HTR-8/SVneo (cell line): Measurements from ENCODE around the gene ALG12.

Experiments used
- DNase-seq: peaks from one replicate; pipeline ENCODE4 v3.0.0; 2011; ENCODE audit warnings: low spot score, mixed read lengths; ENCODE audit not compliant: insufficient read length
- FAIRE-seq: peaks from 2 replicates; lab custom pipeline; 2011; peaks lifted over from hg19 to GRCh38; lab: Jason Lieb, UNC

Gene ALG12

DNA sequence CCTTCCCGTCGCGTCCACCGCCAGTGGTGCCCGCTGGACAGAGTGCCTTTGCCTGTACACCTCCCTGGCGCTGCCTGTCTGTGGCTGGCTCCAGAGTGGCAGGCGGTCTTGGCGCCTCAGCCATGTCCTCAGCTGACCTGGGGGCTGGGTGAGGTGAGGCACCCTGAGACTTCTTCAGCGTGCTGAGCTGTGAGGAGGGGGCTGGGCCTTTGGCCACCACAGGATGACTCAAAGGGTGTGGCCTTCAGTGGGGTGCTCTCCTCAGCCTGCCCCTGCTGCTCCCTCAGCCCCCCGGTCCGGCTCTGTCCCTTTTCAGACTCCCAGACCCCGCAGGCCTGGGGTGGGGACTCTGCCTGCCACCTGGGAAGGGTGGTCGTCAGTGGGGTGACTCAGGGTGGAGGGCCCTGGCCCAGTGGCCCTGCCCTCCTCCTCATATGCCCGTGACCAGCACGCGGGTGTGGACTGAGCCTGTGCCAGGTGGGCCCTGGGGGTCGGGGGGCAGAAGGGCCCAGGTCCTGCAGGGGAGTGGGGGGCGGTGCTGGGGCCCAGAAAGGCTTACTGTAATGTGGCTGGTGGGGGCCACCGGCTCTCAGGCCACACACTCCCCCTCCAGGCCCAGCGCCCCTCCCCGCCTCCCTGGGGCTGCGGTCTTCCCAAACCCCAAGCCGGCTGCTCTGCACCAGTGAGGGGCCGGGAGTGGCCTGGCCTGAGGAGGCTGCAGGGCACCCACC, 16.1 kb upstream of the ALG12 start:
- no peak for DNase-seq
- no peak for FAIRE-seq

DNA sequence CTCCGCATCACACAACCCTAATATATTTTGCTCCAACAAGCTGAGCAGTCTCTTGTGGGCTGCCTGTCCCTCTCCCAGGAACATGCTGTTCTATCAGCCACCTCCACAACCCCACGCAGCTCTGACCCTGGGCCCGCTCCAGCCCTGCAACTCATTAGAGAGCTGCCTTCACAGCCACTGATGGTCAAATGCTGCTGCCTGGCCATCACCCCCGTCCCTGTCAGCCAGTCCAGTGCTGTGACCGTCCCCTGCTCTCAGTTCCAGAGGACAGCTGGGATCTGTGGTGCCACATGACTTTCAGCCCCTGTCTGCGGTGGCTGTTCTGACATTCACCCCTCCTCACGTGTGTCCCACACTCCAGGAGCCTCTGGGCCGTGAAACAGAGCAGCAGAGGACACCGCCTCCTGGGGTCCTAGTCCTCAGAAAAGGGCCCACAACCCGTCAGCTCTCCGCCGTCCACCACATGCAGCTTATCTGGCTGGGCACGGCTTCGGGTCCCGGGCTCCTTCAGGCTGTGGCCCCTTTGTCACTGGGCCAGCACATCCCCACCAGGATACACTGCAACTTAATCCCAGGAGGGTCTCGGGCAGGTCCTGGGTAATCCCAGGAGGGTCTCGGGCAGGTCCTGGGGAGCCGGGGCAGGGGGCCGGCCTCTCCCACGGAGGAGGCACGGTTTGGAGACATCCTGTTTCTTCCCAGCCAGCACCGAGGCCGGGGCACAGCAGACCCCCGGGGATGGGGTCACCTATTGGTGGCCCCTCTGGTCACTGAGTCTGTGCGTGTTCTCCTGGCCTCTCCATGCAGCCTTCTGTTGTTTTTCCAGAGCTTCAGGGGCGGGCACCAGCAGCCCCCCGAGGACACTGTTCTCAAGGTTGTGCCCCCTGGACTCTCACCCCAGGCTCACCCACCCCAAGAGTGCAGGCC, 15.3 kb upstream of the ALG12 start:
- no peak for FAIRE-seq
- DNase-seq: no peak

DNA sequence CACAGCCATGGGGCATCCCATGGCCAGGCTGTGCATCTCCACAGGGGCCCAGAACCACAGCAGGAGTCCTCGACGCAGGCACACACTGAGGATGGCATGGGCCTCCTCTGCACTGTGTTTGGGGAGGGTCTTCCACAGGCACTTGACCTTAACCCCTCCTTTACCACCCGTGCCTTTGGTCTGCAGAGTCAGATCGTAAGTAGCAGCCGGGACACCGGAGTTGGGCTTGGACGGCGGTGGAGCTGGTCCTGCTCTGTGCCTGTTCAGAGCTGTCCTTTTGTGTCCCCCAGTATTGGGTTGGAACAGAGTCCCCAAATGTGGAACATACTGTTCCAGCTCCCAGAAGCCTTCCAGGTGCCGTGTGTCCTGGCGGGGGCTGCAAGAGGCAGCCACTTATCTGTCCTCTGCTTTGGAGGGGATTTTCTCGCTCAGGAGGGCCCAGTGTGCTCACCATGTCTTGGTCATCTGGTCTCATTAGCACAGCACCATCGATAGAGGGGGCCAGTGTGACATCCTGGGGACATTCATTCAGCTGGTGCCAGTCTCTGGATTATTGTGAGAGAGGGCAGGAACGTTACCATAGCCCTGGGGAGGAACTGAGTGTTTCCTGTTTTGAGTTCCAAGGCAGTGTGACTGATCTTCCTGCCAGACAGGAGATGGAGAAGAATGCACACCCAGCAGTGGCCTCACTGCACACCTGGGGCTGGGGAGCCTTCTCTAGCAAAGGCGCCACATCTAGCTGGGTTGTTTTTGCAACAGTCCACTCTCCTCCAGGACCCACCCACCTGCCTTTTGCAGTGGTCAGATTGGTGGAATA, 12.6 kb upstream of the ALG12 start:
- FAIRE-seq: peak; percentile 91
- peak; percentile 87 for DNase-seq

DNA sequence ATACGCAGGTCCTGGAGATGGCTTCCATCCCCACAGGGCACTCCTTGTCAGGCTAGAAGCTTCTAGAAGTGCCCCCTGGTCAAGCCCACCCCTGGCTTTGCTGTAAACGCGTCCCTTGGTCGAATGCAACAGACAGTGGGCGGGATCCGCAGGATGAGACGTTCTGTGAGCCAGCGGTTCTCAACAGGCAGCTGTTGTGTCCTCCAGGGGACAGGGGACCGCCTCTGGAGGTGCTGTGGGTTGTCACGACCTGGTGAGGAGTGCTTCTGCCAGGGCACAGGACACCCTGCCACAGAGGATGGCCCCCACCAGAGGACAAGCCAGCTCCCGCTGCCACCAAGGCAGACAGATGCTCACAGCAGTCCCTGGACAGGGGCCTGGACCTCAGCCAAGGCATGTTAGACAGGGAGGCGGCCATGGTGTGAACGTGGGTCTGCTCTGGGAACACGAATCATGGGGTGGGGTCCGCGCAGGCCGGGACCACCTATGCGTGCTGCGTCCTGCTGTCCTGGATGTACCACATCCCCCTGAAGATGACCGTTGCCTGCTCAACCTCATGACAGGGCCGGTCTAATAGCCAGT, 11.8 kb upstream of the ALG12 start:
- DNase-seq (no peak), FAIRE-seq (peak; percentile 33)

DNA sequence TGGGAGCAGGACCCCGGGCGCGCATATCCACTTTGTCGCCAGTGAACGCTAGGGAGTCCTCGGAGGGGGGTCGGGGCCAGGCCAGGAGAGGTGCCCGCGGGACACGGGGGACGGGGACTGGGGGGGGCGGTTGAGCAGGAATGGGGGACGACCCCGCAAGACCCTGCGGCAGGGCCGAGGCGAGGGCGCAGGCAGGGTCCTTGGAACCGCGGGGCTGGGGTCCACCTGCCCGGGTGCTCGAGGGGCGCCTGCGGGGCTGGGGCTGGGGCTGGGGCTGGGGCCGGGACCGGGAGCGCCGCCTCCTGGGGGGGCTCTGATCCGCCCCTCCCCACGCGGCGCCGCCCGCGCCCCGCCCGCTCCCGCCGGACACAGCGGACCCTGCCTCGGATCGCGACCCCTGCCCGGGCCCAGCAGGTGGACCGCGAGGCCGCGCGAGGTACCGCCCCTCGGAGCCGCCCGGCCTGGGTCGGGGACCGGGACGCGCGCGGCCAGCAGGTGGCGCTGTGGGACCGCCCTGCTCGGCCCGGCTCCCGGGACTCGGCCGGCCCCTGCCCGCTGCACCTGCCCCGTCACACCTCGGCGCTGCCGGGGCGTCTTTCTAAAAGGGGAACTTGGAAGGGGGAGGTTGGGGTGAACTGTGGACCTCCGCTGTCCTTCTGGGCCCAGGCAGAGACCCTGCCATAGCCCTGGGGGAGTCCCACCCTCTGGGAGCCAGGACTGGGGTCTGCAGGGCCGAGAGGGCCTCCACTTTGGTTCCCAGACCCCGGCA, 11.2 kb upstream of the ALG12 start:
- DNase-seq (peak; percentile 64), FAIRE-seq (peak; percentile 63)

DNA sequence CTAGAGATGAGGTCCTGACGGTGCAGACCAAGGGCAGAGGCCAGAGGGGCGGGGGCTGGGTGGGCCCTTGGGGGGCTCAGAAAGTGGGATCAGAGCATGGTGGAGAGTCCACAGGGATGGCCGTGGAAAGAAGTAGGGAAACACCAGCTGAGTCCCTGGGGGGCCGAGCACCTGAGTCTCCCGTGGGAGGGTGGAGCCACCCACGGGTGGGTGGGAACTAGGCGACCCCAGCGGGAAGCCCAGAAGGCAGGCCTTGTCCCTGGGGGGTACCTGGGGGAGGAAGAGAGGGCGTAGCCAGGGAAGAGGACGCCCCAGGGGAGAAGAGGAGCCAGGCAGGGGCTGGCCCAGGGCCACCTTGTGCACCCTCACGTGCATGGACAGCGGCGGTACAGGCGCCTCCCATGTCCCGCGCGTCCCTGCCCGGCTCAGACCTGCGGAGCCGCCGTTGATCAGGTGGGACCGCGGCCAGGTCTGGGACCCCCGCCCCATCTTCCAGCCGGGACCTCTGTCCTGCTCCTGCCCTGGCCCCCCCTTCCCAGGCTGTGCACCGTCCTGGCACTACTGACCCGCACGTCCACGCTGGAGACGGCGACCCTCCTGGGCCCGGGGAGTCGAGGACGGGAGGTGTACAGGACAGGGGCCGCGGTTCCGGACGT, 10.4 kb upstream of the ALG12 start:
- FAIRE-seq (no peak), DNase-seq (no peak)

DNA sequence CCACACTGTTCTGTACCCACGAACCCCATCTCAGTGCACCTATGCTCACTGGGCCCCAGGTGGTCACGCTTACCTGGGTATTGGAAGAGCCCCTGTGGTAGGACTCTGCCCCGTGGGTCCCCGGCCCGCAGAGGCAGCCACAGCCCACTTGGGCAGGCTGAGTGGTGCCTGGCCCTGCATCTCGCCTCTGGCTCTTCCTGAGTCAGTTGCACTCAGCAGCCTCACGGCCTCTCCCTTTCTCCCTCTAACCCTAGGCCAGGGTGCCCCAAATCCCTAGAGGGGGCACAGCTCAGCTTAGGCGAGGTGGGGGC, 9.9 kb upstream of the ALG12 start:
- FAIRE-seq: no peak

DNA sequence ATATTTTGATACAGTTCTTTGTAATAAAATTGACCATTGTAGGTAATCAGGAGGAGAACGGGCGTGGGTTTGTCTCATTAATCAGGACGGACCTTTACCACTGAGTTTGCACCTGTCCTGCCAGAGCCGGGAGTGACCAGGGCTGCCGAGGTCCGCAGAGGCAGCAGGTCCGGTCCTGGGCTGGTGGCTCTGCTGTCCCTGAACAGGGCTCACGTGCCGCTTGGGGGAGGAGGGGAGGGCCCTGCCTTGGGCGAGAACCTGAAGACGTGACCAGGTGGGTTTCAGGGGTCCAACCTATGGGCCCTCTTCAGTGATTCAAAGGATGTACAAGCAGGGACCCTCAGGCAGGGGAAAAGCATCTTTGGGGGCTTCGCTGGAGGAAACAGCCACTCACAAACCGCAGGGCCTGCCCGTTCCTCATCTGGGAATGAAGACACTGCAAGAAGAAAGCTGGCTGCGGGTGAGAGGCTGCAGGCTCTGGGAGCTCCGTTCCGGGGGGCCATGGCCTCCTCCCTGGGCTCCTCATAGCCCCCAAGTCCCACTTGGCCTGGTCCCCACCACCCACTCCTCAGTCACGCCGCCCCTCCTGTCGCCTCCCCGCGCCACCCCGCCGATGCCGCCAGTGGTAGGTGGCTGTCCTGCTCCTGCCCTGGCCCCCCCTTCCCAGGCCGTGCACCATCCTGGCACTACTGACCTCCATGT, 9.4 kb upstream of the ALG12 start:
- FAIRE-seq (no peak), DNase-seq (no peak)

More for the DNA sequence above, 9.9 kb upstream of the ALG12 start:
- DNase-seq: no peak

DNA sequence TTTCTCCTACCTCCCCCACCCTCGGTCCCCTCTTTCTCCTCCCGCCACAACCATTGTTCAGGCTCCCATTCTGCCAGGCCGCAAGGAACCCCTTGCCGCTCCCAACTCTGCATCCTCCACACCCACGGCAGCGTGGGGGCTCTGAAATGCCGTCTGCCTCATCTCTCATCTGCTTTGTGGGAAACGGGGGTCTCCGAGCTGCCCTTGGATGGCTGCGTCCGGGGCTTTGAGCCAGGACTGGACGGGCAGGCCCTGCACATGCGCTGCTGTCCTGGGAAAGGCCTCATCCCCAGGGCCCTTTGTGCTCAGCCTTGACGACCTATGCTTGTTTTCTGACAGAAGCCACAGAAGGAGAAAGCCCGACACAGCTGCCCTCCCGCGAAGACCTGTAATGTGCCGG, 8.7 kb upstream of the ALG12 start:
- DNase-seq (no peak), FAIRE-seq (no peak)

DNA sequence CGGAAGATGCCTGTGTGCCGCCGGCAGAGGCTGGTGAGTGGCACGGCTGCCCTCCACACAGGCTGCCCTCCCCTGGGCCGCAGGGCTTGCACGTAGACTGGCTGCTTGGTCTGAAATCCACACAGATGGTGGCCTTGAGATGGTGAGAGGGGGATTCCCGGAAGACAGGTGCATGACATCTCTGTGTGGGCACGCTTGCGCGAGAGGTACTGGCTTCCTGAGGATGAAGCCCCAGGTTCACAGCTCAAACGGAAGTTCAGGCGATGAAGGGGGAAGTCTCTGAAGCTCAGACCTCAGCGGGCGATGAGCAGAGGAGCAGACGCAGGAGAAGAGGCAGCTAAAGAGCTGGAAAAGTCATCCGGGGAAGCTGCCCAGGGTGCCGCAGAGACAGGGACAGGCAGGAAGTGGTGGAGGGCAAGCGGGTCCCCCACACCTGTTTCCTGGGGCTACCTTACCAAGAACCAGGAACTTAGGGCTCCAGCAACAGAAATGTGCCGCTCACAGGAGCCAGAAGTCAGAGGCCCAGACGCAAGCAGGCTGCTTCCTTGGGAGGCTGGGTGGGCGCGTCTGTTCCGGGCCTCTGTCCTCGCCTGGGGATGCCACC, 7.4 kb upstream of the ALG12 start:
- DNase-seq (no peak), FAIRE-seq (no peak)

DNA sequence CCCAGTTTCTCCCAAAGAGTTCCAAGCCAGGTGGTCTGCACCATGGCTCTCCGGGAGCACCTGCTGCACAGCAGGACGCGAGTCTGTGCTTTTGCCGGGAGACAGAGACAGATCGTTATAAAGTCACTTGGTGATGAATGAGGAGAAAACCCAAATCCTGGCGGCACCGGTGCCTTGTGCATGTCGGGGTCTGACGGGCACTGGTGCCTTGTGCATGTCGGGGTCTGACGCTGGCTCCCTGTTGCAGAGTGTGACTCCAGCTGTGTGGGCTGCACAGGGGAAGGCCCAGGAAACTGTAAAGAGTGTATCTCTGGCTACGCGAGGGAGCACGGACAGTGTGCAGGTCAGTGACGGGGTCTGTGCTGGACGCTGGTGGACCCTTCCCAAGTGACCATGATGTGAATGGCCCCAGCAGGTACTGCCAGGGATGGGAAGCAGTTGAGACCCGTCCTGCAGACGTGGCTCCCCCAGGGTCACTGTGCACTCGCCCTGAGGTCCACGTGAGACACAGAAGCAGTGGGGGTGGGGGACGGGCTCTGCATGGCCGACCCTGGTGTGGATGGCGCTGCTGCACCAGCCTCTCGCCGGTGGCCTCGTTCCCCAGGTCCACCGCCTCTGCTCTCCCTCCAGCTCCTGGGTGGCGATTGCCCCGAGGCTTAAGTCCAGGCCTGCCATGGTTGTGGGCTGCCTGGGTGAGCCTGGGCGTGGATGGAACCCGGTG, 6.0 kb upstream of the ALG12 start:
- FAIRE-seq (no peak), DNase-seq (no peak)

DNA sequence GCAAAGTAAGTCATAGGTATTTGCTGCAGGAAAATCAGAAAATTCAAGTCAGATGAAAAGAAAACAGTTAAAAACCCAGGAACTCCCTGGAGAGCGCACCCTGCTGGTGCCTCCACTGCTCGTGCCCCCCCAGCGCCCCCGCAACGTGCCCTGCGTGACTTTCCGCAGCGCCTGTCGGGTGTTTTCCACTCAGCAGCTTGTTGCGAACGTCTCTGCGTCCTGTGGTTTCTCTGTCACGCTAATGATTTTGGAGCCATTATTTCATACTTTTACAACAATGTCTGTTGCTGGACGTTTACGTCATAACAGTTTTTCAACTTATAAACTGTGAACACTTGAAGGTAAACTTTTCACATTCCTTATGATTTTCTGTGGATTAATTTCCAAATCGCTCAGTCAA, 5.2 kb upstream of the ALG12 start:
- DNase-seq: no peak
- FAIRE-seq: no peak

DNA sequence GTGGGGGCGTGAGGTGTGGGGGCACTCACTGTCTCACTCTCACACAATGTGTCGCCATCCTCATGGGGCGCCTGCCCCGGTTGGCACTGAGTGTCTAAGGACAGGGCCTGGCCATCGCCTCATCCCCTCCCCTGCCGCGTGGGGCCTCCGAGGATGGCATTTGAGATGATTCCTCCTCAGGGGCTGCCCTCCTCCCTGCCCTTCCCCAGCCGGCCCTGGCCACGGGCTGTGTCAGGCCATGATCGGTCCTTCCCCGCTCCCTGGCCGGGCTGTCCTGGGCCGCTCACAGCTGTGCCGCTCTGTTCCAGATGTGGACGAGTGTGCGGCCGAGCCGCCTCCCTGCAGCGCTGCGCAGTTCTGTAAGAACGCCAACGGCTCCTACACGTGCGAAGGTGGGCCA, 4.7 kb upstream of the ALG12 start:
- no peak for FAIRE-seq
- no peak for DNase-seq

DNA sequence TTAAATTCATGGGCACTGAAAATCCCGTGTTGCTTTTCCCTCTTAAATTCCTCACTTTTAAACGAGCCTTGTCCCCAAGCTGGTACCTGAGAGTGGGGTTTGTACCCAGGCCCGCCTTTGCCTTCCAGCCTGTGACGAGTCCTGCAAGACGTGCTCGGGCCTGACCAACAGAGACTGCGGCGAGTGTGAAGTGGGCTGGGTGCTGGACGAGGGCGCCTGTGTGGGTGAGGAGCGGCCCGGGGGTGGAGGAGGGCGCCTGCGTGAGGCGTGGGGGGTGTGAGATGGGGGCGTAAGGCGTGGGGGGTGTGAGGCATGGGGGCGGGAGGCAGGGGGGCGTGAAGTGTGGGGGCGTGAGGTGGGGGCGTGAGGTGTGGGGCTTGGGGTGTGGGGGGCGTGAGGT, 4.2 kb upstream of the ALG12 start:
- DNase-seq: no peak
- FAIRE-seq: no peak

DNA sequence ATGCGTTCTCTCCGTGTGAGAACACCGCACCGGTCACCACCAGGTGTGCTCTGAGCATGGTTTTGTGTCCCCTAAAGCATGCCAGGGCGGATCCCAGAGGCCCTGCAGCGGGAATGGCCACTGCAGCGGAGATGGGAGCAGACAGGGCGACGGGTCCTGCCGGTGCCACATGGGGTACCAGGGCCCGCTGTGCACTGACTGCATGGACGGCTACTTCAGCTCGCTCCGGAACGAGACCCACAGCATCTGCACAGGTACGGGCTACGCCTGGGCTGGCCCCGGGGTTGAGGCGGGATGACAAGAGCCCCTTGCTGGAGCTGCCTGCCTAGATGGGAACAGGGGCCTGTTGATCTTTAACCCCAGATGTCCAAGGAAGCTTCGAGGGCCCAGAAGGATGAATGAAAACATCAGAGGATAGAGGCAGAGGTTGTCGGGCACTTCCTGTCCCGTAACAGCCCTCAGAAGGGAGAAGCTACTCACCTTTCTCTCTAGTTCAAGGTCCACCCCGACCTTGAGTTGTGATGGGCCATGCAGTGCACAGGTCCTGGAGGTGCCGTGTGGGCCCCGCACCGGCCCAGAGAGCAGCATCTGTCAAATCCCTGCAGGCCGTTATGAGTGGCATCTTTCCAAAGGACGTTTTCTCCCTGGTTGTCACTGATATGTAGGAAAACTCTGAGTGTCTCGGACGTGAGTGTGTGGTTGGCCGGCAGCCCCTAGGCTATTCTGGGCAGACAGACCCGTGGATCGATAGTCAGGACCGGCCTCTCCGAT, 3.5 kb upstream of the ALG12 start:
- FAIRE-seq: no peak

DNA sequence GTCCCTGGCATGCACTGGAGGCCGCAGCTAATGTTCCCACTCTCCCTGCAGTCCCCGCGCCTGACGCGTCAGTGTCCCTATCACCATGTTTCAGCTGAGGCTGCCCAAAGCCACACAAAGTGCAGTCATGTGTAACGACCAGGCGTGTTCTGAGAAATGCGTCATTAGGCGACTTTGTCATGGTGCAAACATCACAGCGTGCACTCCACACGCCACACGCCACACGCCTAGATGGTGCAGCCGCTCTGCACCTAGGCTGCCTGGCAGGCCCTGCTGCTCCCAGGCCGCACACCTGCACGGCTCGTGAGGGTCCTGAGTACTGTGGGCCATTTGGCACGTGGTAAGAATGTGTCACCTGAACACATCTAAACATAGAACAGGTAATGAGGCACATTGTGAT, 2.6 kb upstream of the ALG12 start:
- DNase-seq (no peak), FAIRE-seq (no peak)

More for the DNA sequence above, 3.5 kb upstream of the ALG12 start:
- DNase-seq: no peak
